Fibroblast of villous mesenchyme (primary cell): Measurements from ENCODE around the gene TMC3. TPM values are rescaled to one million over a fixed set of nuclear protein-coding genes. Genes with fewer than 3 reads are reported as not detected.
A peak's percentile ranks its signal among the peaks of the same experiment; 100 is the strongest.

Source experiments
- DNase-seq: peaks from one replicate; pipeline ENCODE4 v3.0.0-alpha.2; 2010; ENCODE audit warnings: low read depth
- H3K4me3 ChIP-seq: 2 replicates; pipeline ENCODE4 v1.5.1; 2011; ENCODE audit warnings: low read depth, mild to moderate bottlenecking, low read length
- CTCF ChIP-seq: IDR thresholded peaks from 2 replicates; pipeline ENCODE4 v1.5.1; 2012; ENCODE audit warnings: low read depth, mild to moderate bottlenecking, low read length; ENCODE audit not compliant: insufficient read depth
- total RNA-seq: library from RNA; depleted of rRNA; stranded (reverse); fragments of >200 nt; gene quantifications from 2 replicates; pipeline ENCODE4 v1.2.3, GENCODE V29; 2012

TMC3 gene
- total RNA-seq, 1 donor = not detected

- no peak for TF ChIP-seq CTCF
- no peak overlapping the region for H3K4me3 ChIP-seq
- peak; percentile 25 for DNase-seq
These were observed 4.4 kb upstream of the TMC3 start for GRCh38 chr15:81378443-81378842.

- TF ChIP-seq CTCF = no peak
- no peak for DNase-seq
- H3K4me3 ChIP-seq = no peak overlapping the region
These were observed 3.9 kb upstream of the TMC3 start for GRCh38 chr15:81377871-81378270.

GRCh38 chr15:81376231-81376630 lies 2.2 kb upstream of the TMC3 start:
- no peak for TF ChIP-seq CTCF
- no peak overlapping the region for H3K4me3 ChIP-seq
- no peak for DNase-seq

- H3K4me3 ChIP-seq = no peak overlapping the region
- DNase-seq = no peak
- no peak for TF ChIP-seq CTCF
These were observed 1.4 kb upstream of the TMC3 start for GRCh38 chr15:81375461-81375860.

- no peak for DNase-seq
- TF ChIP-seq CTCF = no peak
- no peak overlapping the region for H3K4me3 ChIP-seq
These were observed 837 bp downstream of the TMC3 start for GRCh38 chr15:81373176-81373575.

GRCh38 chr15:81372575-81372974 lies 1.4 kb downstream of the TMC3 start:
- H3K4me3 ChIP-seq = no peak overlapping the region
- no peak for TF ChIP-seq CTCF
- no peak for DNase-seq

GRCh38 chr15:81363718-81364500 lies 10.1 kb downstream of the TMC3 start:
- H3K4me3 ChIP-seq = no peak overlapping the region
- DNase-seq = no peak
- TF ChIP-seq CTCF = no peak
